Activated T-helper 17 cell treated with anti-CD3 and anti-CD28 coated beads, Interleukin-2, amount 50 U/mL, for 72 hours (primary cell): ENCODE results near the gene AAK1. TPM values are rescaled to one million over a fixed set of nuclear protein-coding genes. Genes with fewer than 3 reads are reported as not detected.
"Not testable (repeated sequence)": the region's sequence is repeated elsewhere in the genome, so short reads cannot be mapped to it uniquely, and the experiment has no call there.

Experiments
- ATAC-seq: fragments of 150-1000 bp; cut with Tn5 transposase; replicated peaks from 2 replicates; pipeline ENCODE4 v1.10.0; 2021; ENCODE audit warnings: mild to moderate bottlenecking, moderate library complexity
- H3K27ac Mint-ChIP-seq: one replicate; pipeline ENCODE4 v1.8.0; 2022; ENCODE audit warnings: mixed read lengths
- H3K27me3 Mint-ChIP-seq: one replicate; pipeline ENCODE4 v1.8.0; 2022; ENCODE audit warnings: mixed read lengths
- H3K36me3 Mint-ChIP-seq: one replicate; pipeline ENCODE4 v1.8.0; 2022; ENCODE audit warnings: low read depth, mild to moderate bottlenecking, mixed read lengths
- H3K4me1 Mint-ChIP-seq: one replicate; pipeline ENCODE4 v1.8.0; 2022; ENCODE audit warnings: mixed read lengths
- H3K4me3 Mint-ChIP-seq: one replicate; pipeline ENCODE4 v1.8.0; 2022; ENCODE audit warnings: mild to moderate bottlenecking, mixed read lengths
- H3K9me3 Mint-ChIP-seq: one replicate; pipeline ENCODE4 v1.8.0; 2022; ENCODE audit warnings: mixed read lengths
- total RNA-seq, 2 donors: library from RNA; stranded (reverse); gene quantifications; one replicate each; pipeline ENCODE4 v1.2.3, GENCODE V29; 2022

The AAK1 gene
- total RNA-seq, 2 donors from 2014 or later = 94.3 to 203 TPM

DNA sequence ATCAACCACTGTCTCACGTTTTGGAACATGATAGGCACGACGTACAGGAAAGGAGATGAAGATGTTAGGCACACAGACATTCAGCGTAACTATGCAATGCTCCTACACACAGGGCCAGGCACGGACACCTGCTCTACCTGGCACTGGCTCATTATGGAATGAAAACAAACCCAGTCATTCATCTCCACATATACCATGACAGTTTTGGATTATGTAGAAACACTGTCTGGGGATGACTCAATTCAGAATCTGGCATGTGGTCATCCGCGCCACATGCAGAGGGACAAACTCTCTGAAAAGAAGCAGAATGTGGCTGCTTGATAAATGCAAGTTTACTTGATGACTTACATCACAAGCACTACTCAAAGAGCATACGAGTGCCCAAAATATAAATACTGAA, 176.8 kb downstream of the AAK1 start:
- H3K36me3 Mint-ChIP-seq = peaks cover 93% of the 10 kb centered on the region
- H3K9me3 Mint-ChIP-seq = no peaks in the 10 kb centered on the region
- H3K4me1 Mint-ChIP-seq = peaks cover 4% of the 10 kb centered on the region
- no peaks in the 10 kb centered on the region for H3K27me3 Mint-ChIP-seq
- no peak overlapping the region for H3K27ac Mint-ChIP-seq
- ATAC-seq = peak; percentile 83
- H3K4me3 Mint-ChIP-seq = no peak overlapping the region

DNA sequence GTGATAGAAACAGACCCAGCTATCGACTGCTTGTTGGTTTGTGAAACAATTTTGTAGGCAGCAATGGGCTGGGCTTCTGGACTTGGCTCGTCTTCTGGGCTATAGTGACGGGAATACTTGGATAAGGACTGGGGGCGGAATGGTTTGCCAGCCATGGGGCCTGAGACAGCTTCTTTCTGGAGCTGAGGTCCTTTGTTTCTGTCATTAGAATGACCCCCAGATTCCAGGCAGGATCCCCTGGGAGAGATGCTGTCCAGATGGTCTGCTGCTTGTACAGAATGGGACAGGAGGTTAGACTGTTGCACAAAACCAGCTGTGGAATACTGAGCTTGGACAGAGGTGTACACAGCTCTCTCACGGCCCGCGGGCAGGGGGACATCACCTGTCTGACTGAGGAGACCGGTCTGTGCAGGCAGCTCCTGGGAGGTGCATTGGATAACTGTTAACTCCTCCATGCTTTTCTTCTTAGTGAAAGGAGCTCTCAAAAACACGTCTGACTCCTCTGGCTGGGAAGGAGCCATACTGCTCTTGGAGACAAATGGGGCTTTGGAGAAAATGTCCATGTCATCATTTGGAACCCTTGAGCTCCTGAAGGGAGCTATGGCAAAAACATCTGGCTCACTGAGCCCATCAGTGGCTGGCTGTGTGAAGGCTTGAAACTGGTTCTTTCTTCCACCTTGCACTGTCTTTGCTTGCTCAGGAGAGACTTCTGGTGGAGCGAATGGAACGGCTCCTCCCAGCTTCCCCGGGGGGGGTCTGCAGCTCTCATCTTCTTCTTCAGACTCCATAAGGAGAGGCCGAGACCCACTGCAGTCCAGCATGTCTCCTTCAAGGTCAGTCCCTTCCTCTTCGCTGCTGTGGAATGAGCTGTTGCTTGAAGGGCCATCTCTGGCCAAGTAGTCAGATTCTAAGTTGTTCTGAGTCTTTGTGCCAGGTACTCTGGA, 177.8 kb downstream of the AAK1 start:
- H3K27me3 Mint-ChIP-seq = no peaks in the 10 kb centered on the region

DNA sequence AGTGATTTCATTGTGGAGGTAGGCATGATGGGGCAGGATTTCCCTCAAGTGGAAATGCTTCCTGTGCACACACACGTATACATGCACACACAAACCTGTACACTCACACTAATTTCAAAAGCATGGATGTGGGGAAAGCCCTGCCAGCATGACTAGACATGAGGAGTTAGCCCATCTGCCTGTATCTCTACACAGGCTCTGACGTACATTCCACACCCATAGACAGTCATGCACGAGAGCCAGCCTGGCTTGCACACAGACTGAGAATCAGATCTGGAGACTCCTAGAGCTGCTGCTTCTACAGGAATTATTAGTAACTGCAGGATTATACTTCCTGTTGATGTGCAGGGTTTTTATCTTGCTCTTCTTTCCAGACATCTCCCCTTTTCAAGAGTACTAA, 179.0 kb downstream of the AAK1 start:
- no peak for ATAC-seq
- Mint-ChIP-seq H3K27ac (peak overlapping the region; percentile 65), H3K4me1 (no peaks in the 10 kb centered on the region), H3K27me3 (no peaks in the 10 kb centered on the region), H3K9me3 (no peaks in the 10 kb centered on the region), H3K4me3 (no peak overlapping the region), H3K36me3 (peaks cover 89% of the 10 kb centered on the region)

More for the DNA sequence above, 177.8 kb downstream of the AAK1 start:
- Mint-ChIP-seq H3K4me1 (peaks cover 4% of the 10 kb centered on the region), H3K36me3 (peaks cover 92% of the 10 kb centered on the region), H3K27ac (peak overlapping the region; percentile 65), H3K4me3 (no peak overlapping the region), H3K9me3 (no peaks in the 10 kb centered on the region)
- no peak for ATAC-seq

DNA sequence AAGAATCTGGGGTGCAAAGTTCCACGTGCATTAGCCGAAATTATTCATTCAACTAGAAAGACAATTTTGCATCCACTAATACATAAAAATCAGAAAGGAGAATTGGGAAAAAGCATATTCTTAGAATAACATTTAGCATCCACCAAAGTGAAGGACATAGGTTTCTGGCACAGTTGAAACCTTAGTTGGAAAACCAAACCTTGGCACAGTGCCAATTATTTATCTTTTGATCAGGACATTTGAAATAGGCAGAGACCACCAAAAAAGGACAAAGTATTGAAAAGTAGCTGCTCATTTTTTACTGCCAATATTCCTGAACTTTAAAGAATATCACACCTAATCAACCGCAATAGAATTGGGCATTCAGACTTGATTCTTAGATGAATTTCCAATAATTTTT, 180.8 kb downstream of the AAK1 start:
- H3K4me1 Mint-ChIP-seq = no peaks in the 10 kb centered on the region
- no peaks in the 10 kb centered on the region for H3K27me3 Mint-ChIP-seq
- no peak overlapping the region for H3K4me3 Mint-ChIP-seq
- H3K9me3 Mint-ChIP-seq = no peaks in the 10 kb centered on the region
- peaks cover 71% of the 10 kb centered on the region for H3K36me3 Mint-ChIP-seq
- ATAC-seq = no peak
- peak overlapping the region; percentile 12 for H3K27ac Mint-ChIP-seq

DNA sequence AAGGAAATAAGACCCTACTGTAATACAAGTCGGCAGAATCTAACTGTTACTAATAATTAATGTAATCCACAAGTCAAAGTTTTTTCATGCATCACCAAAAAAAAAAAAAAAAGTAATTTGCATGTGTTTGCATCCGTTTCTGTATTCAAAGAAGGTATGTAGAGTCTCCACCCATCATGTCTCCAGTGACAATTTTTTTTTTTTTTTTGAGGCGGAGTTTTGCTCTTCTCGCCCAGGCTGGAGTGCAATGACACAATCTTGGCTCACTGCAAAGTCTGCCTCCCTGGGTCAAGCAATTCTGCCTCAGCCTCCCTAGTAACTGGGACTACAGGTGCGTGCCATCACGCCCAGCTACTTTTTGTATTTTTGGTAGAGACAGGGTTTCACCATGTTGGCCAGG, 182.1 kb downstream of the AAK1 start:
- H3K36me3 Mint-ChIP-seq = peaks cover 57% of the 10 kb centered on the region

DNA sequence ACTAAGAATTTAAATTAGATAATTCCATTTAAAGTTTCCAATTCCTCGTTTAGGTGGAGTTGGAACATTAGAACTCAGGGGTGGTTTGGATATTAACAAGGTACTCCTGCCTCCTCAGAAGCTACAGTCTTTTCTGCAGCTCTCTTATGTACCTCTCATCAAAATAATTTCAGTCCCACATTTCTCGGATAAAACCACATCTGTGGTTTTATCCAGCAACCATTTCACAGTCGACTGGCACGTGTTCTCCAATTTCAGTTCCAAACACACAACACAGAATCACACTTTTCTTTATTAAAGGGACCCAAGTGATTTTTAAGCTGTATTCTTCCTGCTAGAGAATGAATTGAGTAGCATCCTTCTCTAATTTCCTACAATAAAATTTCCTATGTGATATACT, 183.6 kb downstream of the AAK1 start:
- H3K27ac Mint-ChIP-seq = no peak overlapping the region
- ATAC-seq = no peak
- H3K36me3 Mint-ChIP-seq = peaks cover 42% of the 10 kb centered on the region
- no peaks in the 10 kb centered on the region for H3K4me1 Mint-ChIP-seq
- H3K4me3 Mint-ChIP-seq = no peak overlapping the region
- H3K27me3 Mint-ChIP-seq = no peaks in the 10 kb centered on the region
- no peaks in the 10 kb centered on the region for H3K9me3 Mint-ChIP-seq

More for the DNA sequence above, 182.1 kb downstream of the AAK1 start:
- ATAC-seq = no peak
- no peaks in the 10 kb centered on the region for H3K9me3 Mint-ChIP-seq
- H3K4me1 Mint-ChIP-seq = no peaks in the 10 kb centered on the region
- no peak overlapping the region for H3K27ac Mint-ChIP-seq
- H3K4me3 Mint-ChIP-seq = no peak overlapping the region
- no peaks in the 10 kb centered on the region for H3K27me3 Mint-ChIP-seq

DNA sequence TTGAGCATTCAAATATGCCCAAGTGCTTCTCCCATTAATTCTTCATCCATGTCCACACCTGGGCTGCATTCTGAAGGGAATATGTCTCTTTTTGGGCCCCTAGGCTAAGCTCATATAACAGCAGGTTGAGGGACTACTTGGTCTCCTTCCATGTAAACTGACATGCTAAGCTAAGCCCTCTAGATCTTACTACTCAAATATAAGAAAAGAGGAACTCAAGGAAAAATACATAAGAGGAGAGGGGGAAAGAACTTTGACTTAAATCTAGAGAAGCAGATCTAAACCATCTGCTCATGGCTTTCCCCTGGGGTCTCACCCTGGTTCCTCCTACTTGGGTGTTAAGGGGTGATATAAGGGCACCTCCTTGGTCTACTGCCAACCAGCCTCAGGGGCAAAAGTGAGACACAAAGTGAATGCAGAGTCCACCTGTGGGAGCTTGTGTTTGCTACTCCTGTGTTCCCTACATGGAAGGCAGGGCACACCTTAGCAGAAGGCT, 186.5 kb downstream of the AAK1 start:
- no peak overlapping the region for H3K27ac Mint-ChIP-seq
- H3K4me1 Mint-ChIP-seq = peaks cover 6% of the 10 kb centered on the region
- H3K27me3 Mint-ChIP-seq = no peaks in the 10 kb centered on the region
- peaks cover 17% of the 10 kb centered on the region for H3K36me3 Mint-ChIP-seq
- no peak overlapping the region for H3K4me3 Mint-ChIP-seq
- no peaks in the 10 kb centered on the region for H3K9me3 Mint-ChIP-seq
- no peak for ATAC-seq

DNA sequence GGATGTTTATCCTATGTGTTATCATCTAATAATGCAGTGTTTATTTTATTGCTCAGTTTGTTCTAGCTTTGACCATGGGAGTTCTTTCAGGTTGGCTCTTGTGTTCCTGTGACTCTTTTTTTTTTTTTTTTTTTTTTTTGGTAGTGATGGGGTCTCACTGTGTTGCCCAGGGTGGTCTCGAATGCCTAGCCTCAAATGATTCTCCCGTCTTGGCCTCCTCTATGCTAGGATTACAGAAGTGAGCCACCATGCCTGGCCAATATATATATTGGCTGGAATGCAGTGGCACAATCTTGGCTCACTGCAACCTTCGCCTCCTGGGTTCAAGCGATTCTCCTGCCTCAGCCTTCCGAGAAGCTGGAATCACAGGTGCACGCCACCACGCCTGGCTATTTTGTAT, 187.4 kb downstream of the AAK1 start:
- H3K9me3 Mint-ChIP-seq = no peaks in the 10 kb centered on the region
- H3K4me3 Mint-ChIP-seq = no peak overlapping the region
- peaks cover 9% of the 10 kb centered on the region for H3K36me3 Mint-ChIP-seq
- H3K27ac Mint-ChIP-seq = no peak overlapping the region
- no peak for ATAC-seq
- H3K4me1 Mint-ChIP-seq = peaks cover 6% of the 10 kb centered on the region
- H3K27me3 Mint-ChIP-seq = no peaks in the 10 kb centered on the region

DNA sequence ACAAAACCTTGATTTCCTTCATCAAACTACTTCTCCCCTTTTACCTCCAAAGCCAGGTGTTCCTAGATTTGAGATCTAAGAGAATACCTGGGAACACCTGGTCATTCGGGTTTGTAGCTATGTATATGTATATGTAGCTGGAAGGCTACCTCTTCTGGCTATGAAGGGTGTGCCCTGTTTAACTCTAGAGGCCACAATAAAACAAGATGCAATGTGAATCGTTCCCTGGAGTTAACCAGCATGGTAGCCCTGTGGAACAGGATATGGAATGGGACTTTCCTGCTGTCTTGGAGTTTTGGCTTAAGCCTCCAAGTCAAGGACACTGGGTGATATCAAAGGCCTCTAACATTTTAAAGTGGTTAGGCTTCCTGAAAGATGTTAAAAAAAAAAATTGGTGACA, 188.6 kb downstream of the AAK1 start:
- H3K4me3 Mint-ChIP-seq = no peak overlapping the region
- peaks cover 3% of the 10 kb centered on the region for H3K36me3 Mint-ChIP-seq
- peaks cover 6% of the 10 kb centered on the region for H3K4me1 Mint-ChIP-seq
- no peak for ATAC-seq
- no peaks in the 10 kb centered on the region for H3K27me3 Mint-ChIP-seq
- no peak overlapping the region for H3K27ac Mint-ChIP-seq
- H3K9me3 Mint-ChIP-seq = no peaks in the 10 kb centered on the region

DNA sequence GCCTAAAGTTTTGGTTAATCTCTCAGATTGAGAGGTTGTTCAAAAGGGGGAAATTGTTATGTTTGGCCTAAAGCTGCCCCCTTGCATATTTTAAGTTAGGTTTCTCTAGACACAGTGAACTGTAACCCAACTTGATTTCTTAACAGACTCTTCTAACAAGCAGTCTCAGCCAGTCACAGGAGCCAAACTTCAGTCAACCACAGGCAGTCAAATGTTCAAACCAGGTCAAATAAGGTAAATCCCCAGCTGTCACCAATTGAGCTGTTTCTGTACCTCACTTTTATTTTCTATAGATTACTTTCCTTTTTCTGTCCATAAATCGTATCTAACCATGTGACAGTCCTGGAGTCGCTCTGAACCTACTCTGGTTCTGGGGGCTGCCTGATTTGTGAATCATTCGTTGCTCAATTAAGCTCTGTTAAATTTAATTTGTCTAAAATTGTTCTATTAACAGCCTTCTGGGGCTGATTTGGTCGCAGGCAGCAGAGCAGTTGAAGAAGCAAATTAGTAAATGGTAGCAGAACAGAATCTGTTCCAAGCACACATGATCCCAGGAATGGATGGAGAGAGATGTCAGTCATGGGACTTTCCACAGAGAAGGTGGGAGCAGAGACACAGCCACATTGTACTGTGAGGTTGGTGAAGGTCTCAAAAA, 189.9 kb downstream of the AAK1 start:
- Mint-ChIP-seq H3K27ac (peak overlapping the region; percentile 28), H3K9me3 (no peaks in the 10 kb centered on the region), H3K36me3 (no peaks in the 10 kb centered on the region)

DNA sequence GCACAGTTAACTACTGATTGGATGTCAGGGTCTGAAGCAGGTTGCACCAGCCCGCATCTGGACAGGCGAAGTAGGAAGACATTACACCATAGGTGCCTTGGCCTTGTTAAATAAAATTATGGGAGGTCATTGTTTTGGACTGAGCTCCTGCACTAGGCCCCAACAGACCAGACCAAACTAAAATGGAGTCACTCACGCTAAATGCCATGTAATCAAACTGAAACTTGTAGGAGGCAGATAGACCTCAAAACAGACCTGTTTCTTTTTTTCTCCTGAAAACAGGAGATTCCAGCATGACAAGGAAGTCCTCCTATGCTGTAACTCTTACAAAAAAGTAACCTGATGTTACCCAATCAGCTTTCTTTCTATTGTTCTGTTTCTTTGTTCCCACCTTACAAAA, 190.9 kb downstream of the AAK1 start:
- no peaks in the 10 kb centered on the region for H3K36me3 Mint-ChIP-seq
- no peak for ATAC-seq
- peaks cover 6% of the 10 kb centered on the region for H3K4me1 Mint-ChIP-seq
- no peaks in the 10 kb centered on the region for H3K27me3 Mint-ChIP-seq
- H3K27ac Mint-ChIP-seq = no peak overlapping the region
- no peak overlapping the region for H3K4me3 Mint-ChIP-seq
- no peaks in the 10 kb centered on the region for H3K9me3 Mint-ChIP-seq

More for the DNA sequence above, 189.9 kb downstream of the AAK1 start:
- Mint-ChIP-seq H3K4me1 (peaks cover 6% of the 10 kb centered on the region), H3K4me3 (peak overlapping the region; percentile 38), H3K27me3 (no peaks in the 10 kb centered on the region)
- peak; percentile 91 for ATAC-seq

DNA sequence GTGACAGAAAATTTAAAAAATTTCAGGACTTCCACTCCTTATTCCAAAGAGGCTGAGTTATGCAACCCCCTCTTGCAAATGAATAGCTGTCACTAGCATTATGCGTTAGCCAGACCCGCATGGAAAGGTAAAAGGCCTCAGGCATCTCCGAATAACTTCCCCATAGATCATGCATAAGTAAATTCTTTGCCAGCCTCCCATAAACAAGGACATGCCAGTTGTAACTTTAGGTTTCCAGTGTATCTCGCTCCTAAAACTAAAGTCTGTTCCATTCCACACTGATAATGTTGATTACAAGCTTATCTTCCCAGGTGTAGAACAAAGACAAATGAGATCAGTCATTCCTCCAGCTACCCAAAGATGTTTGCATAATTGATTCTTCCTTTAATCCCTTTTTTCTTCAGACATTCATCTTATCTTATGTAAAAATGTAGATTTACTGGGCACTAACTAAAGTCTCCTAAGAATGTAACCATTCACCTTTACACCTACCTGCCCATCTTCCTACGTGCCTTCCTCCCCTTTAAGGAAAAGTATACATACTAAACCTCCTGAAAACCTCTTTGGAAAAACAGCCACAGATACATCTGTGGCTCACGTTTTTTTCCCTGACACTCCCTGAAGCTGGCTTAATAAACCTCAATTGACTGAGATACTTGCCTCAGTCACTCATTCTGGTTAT, 192.7 kb downstream of the AAK1 start:
- H3K4me3 Mint-ChIP-seq = no peak overlapping the region
- ATAC-seq = no peak
- peaks cover 6% of the 10 kb centered on the region for H3K4me1 Mint-ChIP-seq
- H3K27me3 Mint-ChIP-seq = no peaks in the 10 kb centered on the region
- H3K27ac Mint-ChIP-seq = no peak overlapping the region
- H3K36me3 Mint-ChIP-seq = no peaks in the 10 kb centered on the region
- H3K9me3 Mint-ChIP-seq = no peaks in the 10 kb centered on the region

DNA sequence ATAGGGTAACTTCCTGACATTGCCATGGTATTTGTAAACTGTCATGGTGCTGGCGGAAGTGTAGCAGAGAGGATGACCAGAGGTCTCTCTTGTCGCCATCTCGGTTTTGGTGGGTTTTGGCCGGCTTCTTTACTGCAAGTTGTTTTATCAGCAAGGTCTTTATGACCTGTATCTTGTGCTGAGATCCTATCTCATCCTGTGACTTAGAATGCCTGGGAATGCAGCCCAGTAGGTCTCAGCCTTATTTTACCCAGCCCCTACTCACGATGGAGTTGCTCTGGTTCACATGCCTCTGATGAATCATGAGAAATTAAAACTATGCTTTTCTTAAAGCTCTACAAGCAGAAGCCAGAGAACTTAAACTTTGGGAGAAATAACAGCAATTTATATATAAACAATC, 193.6 kb downstream of the AAK1 start:
- Mint-ChIP-seq H3K4me3 (no peak overlapping the region), H3K9me3 (no peaks in the 10 kb centered on the region), H3K36me3 (no peaks in the 10 kb centered on the region), H3K4me1 (peaks cover 6% of the 10 kb centered on the region), H3K27ac (no peak overlapping the region), H3K27me3 (no peaks in the 10 kb centered on the region)
- no peak for ATAC-seq

DNA sequence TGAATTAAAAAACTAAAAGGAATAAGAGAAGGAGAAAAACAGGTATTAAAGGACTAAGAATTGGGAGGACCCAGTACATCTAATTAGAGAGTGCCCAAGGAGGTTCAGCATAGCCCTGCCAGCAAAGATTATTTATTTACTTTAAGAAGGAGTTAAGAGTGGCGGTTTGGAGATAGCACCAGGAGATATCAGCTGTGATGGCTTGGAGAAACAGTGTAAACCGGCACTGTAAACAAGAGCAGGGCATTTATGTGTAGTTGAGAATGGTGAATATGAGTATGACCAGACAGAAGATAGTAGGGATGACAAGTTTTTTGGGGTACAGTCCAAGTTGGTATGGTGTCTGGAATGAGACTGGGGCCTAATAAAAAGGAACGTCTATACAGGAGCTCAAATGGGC, 199.9 kb downstream of the AAK1 start:
- H3K36me3 Mint-ChIP-seq, H3K27ac Mint-ChIP-seq, H3K4me1 Mint-ChIP-seq, H3K4me3 Mint-ChIP-seq, ATAC-seq, H3K9me3 Mint-ChIP-seq, H3K27me3 Mint-ChIP-seq: not testable (repeated sequence)
